ENCODE results near the gene MAP1LC3A.

MAP1LC3A gene

DNA sequence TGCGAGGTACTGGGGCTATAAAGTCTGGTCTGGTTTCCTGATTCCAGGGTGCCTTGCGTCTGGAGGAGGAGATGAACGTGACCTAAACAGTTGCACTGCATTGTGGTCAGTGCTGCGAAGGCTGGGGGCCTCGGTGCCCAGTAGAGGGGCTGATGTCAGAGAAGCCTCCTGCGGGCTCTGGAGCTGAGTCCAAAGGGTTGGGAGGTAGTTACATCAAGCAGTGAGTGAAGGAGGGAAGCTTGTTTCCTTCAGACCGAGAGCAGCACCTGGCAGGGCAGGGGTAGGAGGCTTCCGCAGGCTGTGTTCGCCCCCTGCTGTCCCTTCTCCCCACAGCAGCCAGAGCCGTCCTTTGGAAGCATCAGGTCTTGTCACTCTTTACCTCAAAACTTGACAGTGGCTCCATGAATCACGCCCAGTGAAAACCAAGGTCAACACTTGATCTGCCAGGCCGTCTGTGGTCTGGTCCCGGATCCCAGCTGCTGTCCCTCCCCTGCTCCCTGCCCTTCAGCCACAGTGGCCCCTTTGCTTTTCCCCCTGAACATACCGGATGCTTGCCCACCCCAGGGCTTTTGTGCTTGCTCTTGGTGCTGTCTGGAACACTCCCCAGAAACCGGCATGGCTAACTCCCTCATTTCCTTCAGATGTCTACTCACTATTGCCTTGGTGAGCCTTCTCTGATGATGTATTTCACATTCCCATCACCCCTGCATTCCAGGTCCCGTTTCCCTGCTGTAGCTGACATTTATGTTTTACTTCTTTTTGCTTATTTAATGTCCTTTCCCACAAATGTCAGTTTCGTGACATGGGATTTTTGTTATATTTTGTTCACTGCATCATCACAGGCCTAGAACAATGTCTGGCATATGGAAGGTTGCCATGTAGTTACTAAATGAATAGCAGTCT lies 35.3 kb upstream of the MAP1LC3A start:
- DNase-seq, result peak; percentile 73
- TF ChIP-seq, protein P1, sequence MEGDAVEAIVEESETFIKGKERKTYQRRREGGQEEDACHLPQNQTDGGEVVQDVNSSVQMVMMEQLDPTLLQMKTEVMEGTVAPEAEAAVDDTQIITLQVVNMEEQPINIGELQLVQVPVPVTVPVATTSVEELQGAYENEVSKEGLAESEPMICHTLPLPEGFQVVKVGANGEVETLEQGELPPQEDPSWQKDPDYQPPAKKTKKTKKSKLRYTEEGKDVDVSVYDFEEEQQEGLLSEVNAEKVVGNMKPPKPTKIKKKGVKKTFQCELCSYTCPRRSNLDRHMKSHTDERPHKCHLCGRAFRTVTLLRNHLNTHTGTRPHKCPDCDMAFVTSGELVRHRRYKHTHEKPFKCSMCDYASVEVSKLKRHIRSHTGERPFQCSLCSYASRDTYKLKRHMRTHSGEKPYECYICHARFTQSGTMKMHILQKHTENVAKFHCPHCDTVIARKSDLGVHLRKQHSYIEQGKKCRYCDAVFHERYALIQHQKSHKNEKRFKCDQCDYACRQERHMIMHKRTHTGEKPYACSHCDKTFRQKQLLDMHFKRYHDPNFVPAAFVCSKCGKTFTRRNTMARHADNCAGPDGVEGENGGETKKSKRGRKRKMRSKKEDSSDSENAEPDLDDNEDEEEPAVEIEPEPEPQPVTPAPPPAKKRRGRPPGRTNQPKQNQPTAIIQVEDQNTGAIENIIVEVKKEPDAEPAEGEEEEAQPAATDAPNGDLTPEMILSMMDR (IDR thresholded peaks at IDR 0.05; ENCODE audit: low read depth, low read length), result peak; percentile 97
- Histone ChIP-seq H3K27ac (no peak overlapping the region), H3K4me3 (ENCODE audit: low read depth, low read length) (no peak overlapping the region), H3K9me3 (ENCODE audit: severe bottlenecking) (no peaks in the 10 kb centered on the region), H3K36me3 (peaks cover 30% of the 10 kb centered on the region), H3K27me3 (ENCODE audit: insufficient read depth, low read depth, severe bottlenecking) (no peaks in the 10 kb centered on the region)

DNA sequence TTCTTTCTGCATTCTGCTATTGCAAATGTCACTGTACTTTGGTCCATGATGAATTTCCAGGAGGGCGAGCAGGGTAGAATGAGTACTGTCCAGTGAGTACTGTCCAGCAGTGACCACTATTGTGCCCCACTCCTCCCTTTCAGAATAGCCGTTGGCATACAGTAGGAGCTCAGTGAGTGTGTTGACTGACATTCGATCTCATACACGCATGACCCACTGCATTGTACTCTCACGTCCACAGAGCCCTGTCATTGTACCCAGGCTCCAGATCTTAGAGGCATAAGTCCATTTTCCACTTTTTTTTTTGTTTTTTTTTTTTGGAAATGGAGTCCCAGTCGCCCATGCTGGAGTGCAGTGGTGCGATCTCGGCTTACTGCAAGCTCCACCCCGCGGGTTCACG lies 34.1 kb upstream of the MAP1LC3A start:
- Histone ChIP-seq H3K9me3 (ENCODE audit: severe bottlenecking) (no peaks in the 10 kb centered on the region), H3K36me3 (peaks cover 34% of the 10 kb centered on the region), H3K27ac (no peak overlapping the region), H3K27me3 (ENCODE audit: insufficient read depth, low read depth, severe bottlenecking) (no peaks in the 10 kb centered on the region), H3K4me3 (ENCODE audit: low read depth, low read length) (no peak overlapping the region)
- no peak for DNase-seq
- TF ChIP-seq, protein P1 (IDR thresholded peaks at IDR 0.05; ENCODE audit: low read depth, low read length), result no peak

- no peaks in the 10 kb centered on the region for H3K9me3 ChIP-seq (ENCODE audit: severe bottlenecking)
- H3K4me3 ChIP-seq (ENCODE audit: low read depth, low read length), result no peak overlapping the region
- no peaks in the 10 kb centered on the region for H3K27me3 ChIP-seq (ENCODE audit: insufficient read depth, low read depth, severe bottlenecking)
- no peak overlapping the region for H3K27ac ChIP-seq
- TF ChIP-seq, protein P1 (IDR thresholded peaks at IDR 0.05; ENCODE audit: low read depth, low read length), result no peak
- H3K36me3 ChIP-seq, result peaks cover 35% of the 10 kb centered on the region
- DNase-seq, result no peak
Measured at GRCh38 chr20:34525342-34525708, 33.2 kb upstream of the MAP1LC3A start.

DNA sequence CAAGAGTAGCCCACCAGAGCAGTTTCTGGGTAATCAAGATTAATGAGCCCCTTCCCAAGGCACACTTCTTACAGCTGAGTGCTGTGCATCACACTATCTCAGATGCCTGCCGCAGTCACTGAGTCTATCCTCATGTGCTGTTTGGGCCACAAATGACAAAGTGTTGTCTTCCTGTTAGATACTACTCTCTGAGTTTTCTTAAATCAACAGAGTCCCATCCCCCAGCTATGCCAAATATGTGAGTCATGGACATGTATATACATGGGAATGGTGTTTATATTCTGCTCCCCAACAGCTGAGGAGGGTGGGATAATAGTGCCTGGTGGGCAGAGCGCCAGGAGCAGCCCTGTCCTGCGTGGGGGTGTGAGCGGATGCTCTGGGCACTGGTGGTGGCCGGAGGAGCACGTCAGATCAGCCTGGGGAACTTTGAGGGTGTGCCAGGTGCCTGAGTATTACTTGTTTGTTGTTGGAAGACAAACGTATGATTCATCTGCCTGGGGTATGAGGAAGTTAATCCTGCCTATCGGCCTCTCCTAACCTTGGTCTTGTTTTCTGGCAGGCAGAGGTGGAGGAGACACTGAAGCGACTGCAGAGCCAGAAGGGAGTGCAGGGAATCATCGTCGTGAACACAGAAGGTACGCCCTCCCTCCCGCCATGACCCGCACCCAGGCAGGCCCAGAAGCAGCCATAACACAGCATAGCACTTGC lies 32.7 kb upstream of the MAP1LC3A start:
- Histone ChIP-seq H3K36me3 (peaks cover 38% of the 10 kb centered on the region), H3K9me3 (ENCODE audit: severe bottlenecking) (no peaks in the 10 kb centered on the region), H3K4me3 (ENCODE audit: low read depth, low read length) (no peak overlapping the region), H3K27ac (no peak overlapping the region), H3K27me3 (ENCODE audit: insufficient read depth, low read depth, severe bottlenecking) (no peaks in the 10 kb centered on the region)
- DNase-seq, result no peak
- TF ChIP-seq, protein P1 (IDR thresholded peaks at IDR 0.05; ENCODE audit: low read depth, low read length), result no peak

DNA sequence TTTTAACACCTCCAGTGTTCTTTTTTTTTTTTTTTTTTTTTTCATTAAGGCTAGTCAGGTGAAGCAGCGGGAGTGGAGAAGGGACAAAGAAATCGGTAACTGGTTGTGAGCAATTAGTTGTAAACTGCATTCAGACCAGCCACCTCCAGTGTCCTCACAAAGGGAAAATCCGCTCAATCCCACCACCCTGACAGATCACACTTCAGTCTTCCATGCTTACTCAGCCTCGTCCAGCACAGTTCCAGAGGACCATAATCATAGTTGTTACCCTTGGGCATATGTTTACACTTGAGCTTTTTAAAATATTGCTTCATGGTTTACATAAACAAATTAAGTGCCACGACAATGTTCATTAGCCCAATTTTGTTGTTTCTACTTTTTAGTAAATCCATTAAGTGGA lies 32.1 kb upstream of the MAP1LC3A start:
- Histone ChIP-seq H3K27me3 (ENCODE audit: insufficient read depth, low read depth, severe bottlenecking) (no peaks in the 10 kb centered on the region), H3K36me3 (peaks cover 44% of the 10 kb centered on the region), H3K9me3 (ENCODE audit: severe bottlenecking) (no peaks in the 10 kb centered on the region), H3K4me3 (ENCODE audit: low read depth, low read length) (no peak overlapping the region), H3K27ac (no peak overlapping the region)
- DNase-seq, result no peak
- TF ChIP-seq, protein P1 (IDR thresholded peaks at IDR 0.05; ENCODE audit: low read depth, low read length), result no peak

All from WERI-Rb-1 (cell line).